SU-DHL-6 (cell line): Measurements from ENCODE around the gene UQCR10.

Experiments used
- H2AFZ ChIP-seq: fragments of 200-600 bp; sonication (generic); 2 replicates; pipeline ENCODE4 v1.6.1; 2014; ENCODE audit warnings: low read depth, mild to moderate bottlenecking, moderate library complexity, mixed read lengths, antibody characterized with exemption, low read length; ENCODE audit not compliant: severe bottlenecking
- H3F3A ChIP-seq: fragments of 200-600 bp; shearing (Covaris generic); 2 replicates; pipeline ENCODE4 v1.6.0; 2016; ENCODE audit warnings: antibody characterized with exemption, mild to moderate bottlenecking; ENCODE audit not compliant: insufficient read depth
- H3K27ac ChIP-seq: fragments of 200-600 bp; sonication (generic); 2 replicates; pipeline ENCODE4 v1.5.1; 2016; ENCODE audit warnings: low read depth, mild to moderate bottlenecking, low read length, moderate library complexity, mixed read lengths
- H3K27me3 ChIP-seq: fragments of 200-600 bp; sonication (generic), shearing (Covaris generic); 2 replicates; pipeline ENCODE4 v1.6.0; 2014; ENCODE audit warnings: mild to moderate bottlenecking, low read length
- H3K36me3 ChIP-seq: fragments of 200-600 bp; sonication (generic); 2 replicates; pipeline ENCODE4 v1.6.1; 2014; ENCODE audit warnings: mild to moderate bottlenecking, low read length, mixed read lengths
- H3K4me2 ChIP-seq: fragments of 300-600, 200-600 bp; shearing (Covaris generic), sonication (generic); 2 replicates; pipeline ENCODE4 v1.6.0; 2014; ENCODE audit warnings: low read length, low read depth, mild to moderate bottlenecking; ENCODE audit not compliant: poor library complexity, severe bottlenecking
- H3K4me3 ChIP-seq: fragments of 200-600 bp; sonication (generic); 2 replicates; pipeline ENCODE4 v1.5.1; 2014; ENCODE audit warnings: antibody characterized with exemption, low read length, mild to moderate bottlenecking, mixed read lengths; ENCODE audit not compliant: insufficient read depth, poor library complexity, severe bottlenecking
- H3K79me2 ChIP-seq: fragments of 200-600 bp; sonication (generic); 2 replicates; pipeline ENCODE4 v1.6.1; 2014; ENCODE audit warnings: mild to moderate bottlenecking, low read length, moderate library complexity; ENCODE audit not compliant: insufficient read depth
- H3K9ac ChIP-seq: fragments of 200-600 bp; sonication (generic); 2 replicates; pipeline ENCODE4 v1.7.0; 2014; ENCODE audit warnings: mild to moderate bottlenecking, low read length
- H3K9me2 ChIP-seq: fragments of 200-600 bp; sonication (generic); replicated peaks from 2 replicates; pipeline ENCODE4 v1.6.1; 2014; ENCODE audit warnings: low read length; ENCODE audit not compliant: insufficient read depth
- H3K9me3 ChIP-seq: fragments of 200-600 bp; sonication (generic); 2 replicates; pipeline ENCODE4 v1.6.1; 2014; ENCODE audit warnings: low read length, mixed read lengths; ENCODE audit not compliant: insufficient read depth
- H4K20me1 ChIP-seq: fragments of 200-600 bp; sonication (generic); 2 replicates; pipeline ENCODE4 v1.6.1; 2014; ENCODE audit warnings: low read depth, mild to moderate bottlenecking, antibody characterized with exemption, low read length, moderate library complexity, mixed read lengths
- EZH2phosphoT487 ChIP-seq: fragments of 200-600 bp; sonication (generic), shearing (Covaris generic); conservative IDR thresholded peaks from 2 replicates; pipeline ENCODE4 v1.6.1; 2018; ENCODE audit warnings: mild to moderate bottlenecking, antibody characterized with exemption, low read length, moderate library complexity, mixed read lengths
- TF ChIP-seq, protein P1 (sequence below): fragments of 200-600 bp; sonication (generic); IDR thresholded peaks from one replicate; pipeline ENCODE4 v1.5.1; 2017; ENCODE audit warnings: antibody characterized with exemption, mild to moderate bottlenecking, low read length, moderate library complexity; ENCODE audit not compliant: insufficient read depth, poor library complexity, severe bottlenecking

UQCR10 gene

GRCh38 chr22:29811377-29811776 is 44.2 kb downstream of the UQCR10 start:
- H3K36me3 ChIP-seq, result peaks cover 4% of the 10 kb centered on the region; the same call in 1 of the 2 replicates

DNA sequence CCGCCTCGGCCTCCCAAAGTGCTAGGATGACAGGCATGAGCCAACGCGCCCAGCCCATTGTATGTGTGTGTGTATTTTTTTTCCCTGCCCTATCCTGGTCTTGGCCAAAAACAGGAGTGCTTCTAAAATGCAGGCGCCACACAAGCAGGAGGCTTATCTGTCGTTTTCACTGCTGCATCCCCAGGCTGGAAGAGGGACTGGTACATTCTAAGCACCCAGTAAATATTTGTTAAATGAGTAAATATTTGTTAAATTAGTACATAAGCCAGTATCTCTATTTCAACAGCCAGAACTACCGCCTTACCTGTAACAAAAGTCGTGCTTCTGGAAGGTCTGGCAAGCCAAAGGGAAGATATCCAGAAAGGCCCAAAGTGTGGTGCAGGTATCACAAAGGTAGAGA is 46.0 kb downstream of the UQCR10 start:
- H3K9me2 ChIP-seq, result no peaks in the 10 kb centered on the region
- H3K4me2 ChIP-seq, result no peak overlapping the region
- H4K20me1 ChIP-seq, result no peaks in the 10 kb centered on the region
- no peaks in the 10 kb centered on the region for H3F3A ChIP-seq
- H3K27ac ChIP-seq, result no peak overlapping the region
- no peak overlapping the region for H2AFZ ChIP-seq
- no peaks in the 10 kb centered on the region for H3K9me3 ChIP-seq
- H3K36me3 ChIP-seq, result peaks cover 4% of the 10 kb centered on the region; the same call in 1 of the 2 replicates
- TF ChIP-seq, protein P1, sequence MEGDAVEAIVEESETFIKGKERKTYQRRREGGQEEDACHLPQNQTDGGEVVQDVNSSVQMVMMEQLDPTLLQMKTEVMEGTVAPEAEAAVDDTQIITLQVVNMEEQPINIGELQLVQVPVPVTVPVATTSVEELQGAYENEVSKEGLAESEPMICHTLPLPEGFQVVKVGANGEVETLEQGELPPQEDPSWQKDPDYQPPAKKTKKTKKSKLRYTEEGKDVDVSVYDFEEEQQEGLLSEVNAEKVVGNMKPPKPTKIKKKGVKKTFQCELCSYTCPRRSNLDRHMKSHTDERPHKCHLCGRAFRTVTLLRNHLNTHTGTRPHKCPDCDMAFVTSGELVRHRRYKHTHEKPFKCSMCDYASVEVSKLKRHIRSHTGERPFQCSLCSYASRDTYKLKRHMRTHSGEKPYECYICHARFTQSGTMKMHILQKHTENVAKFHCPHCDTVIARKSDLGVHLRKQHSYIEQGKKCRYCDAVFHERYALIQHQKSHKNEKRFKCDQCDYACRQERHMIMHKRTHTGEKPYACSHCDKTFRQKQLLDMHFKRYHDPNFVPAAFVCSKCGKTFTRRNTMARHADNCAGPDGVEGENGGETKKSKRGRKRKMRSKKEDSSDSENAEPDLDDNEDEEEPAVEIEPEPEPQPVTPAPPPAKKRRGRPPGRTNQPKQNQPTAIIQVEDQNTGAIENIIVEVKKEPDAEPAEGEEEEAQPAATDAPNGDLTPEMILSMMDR, result no peak
- no peak for TF ChIP-seq EZH2phosphoT487
- H3K79me2 ChIP-seq, result no peaks in the 10 kb centered on the region
- no peak overlapping the region for H3K9ac ChIP-seq
- no peak overlapping the region for H3K4me3 ChIP-seq
- no peaks in the 10 kb centered on the region for H3K27me3 ChIP-seq

More at GRCh38 chr22:29811377-29811776, 44.2 kb downstream of the UQCR10 start:
- Histone ChIP-seq H3K4me2 (no peak overlapping the region), H3K27ac (no peak overlapping the region), H3K27me3 (no peaks in the 10 kb centered on the region), H3K79me2 (no peaks in the 10 kb centered on the region), H3K9me3 (no peaks in the 10 kb centered on the region), H3K9me2 (no peaks in the 10 kb centered on the region), H3F3A (no peaks in the 10 kb centered on the region), H4K20me1 (no peaks in the 10 kb centered on the region), H3K4me3 (no peak overlapping the region), H2AFZ (no peak overlapping the region), H3K9ac (no peak overlapping the region)
- no peak for TF ChIP-seq EZH2phosphoT487
- TF ChIP-seq, protein P1, result no peak

- TF ChIP-seq EZH2phosphoT487, result no peak
- TF ChIP-seq, protein P1, result no peak
- H4K20me1 ChIP-seq, result no peaks in the 10 kb centered on the region
- H3K36me3 ChIP-seq, result peaks cover 4% of the 10 kb centered on the region; the same call in 1 of the 2 replicates
- H3K9me2 ChIP-seq, result no peaks in the 10 kb centered on the region
- no peak overlapping the region for H3K27ac ChIP-seq
- no peak overlapping the region for H3K4me2 ChIP-seq
- no peaks in the 10 kb centered on the region for H3F3A ChIP-seq
- H3K4me3 ChIP-seq, result no peak overlapping the region
- H3K27me3 ChIP-seq, result no peaks in the 10 kb centered on the region
- no peak overlapping the region for H2AFZ ChIP-seq
- H3K9me3 ChIP-seq, result no peaks in the 10 kb centered on the region
- no peaks in the 10 kb centered on the region for H3K79me2 ChIP-seq
- H3K9ac ChIP-seq, result no peak overlapping the region
These were observed 46.4 kb downstream of the UQCR10 start for GRCh38 chr22:29813563-29813962.
